ENCODE measurements around the gene SNORC.

DNA sequence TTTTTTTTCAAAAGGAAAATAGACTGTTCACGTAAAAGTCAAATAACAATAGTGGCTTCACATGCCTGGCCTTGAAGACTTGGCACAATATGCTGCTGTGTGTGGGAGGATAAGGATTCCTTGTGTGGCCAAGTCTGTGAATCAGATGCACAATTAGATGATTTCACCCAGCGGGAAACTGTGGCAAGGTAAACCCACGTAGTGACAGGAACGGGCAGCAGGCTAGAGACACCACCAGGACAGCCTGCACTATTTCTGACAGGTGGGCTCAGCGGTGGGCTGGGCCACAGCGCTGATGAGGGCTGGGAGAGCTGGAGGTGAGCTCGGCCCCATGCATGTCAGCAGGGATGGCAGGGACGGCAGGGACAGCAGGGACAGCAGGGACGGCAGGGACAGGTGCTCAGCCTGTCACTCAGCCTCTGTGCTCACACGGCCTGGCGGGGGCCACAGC lies 21.6 kb downstream of the SNORC start:
- TF ChIP-seq EZH2phosphoT487 (IDR thresholded peaks at IDR 0.05; ENCODE audit: insufficient read depth, low read depth): no peak
- TF ChIP-seq EZH2 (IDR thresholded peaks at IDR 0.05; ENCODE audit: insufficient read depth, poor library complexity, severe bottlenecking): no peak

Data from GM23248 (cell line).